Neural progenitor cell (in vitro differentiated cells): ENCODE data around the gene ADAMTS18. TPM values are rescaled to one million over a fixed set of nuclear protein-coding genes. Genes with fewer than 3 reads are reported as not detected.

Experiments
- DNase-seq: peaks from one replicate; pipeline ENCODE4 v3.0.0-alpha.2; 2016; ENCODE audit warnings: low spot score
- H2AFZ ChIP-seq: fragments of 200-600 bp; sonication (generic); replicated peaks from 2 replicates; pipeline ENCODE4 v1.6.1; 2016; ENCODE audit warnings: antibody characterized with exemption
- H3F3A ChIP-seq: fragments of 200-600 bp; sonication (generic); 2 replicates; pipeline ENCODE4 v1.6.1; 2016; ENCODE audit warnings: antibody characterized with exemption, low read depth
- H3K27ac ChIP-seq: fragments of 200-600 bp; sonication (generic); 2 replicates; pipeline ENCODE4 v1.5.1; 2016; ENCODE audit warnings: mild to moderate bottlenecking
- H3K27me3 ChIP-seq: fragments of 200-600 bp; sonication (generic); 2 replicates; pipeline ENCODE4 v1.6.1; 2016; ENCODE audit warnings: mild to moderate bottlenecking, moderate library complexity
- H3K36me3 ChIP-seq: fragments of 200-600 bp; sonication (generic); 2 replicates; pipeline ENCODE4 v1.5.1; 2016
- H3K4me1 ChIP-seq: fragments of 200-600 bp; sonication (generic); 2 replicates; pipeline ENCODE4 v1.6.1; 2016; ENCODE audit warnings: mixed run types
- H3K4me2 ChIP-seq: fragments of 200-600 bp; sonication (generic); 2 replicates; pipeline ENCODE4 v1.6.1; 2016
- H3K4me3 ChIP-seq: fragments of 200-600 bp; sonication (generic); 2 replicates; pipeline ENCODE4 v1.5.1; 2016
- H3K79me2 ChIP-seq: fragments of 200-600 bp; sonication (generic); 2 replicates; pipeline ENCODE4 v1.6.1; 2016; ENCODE audit warnings: low read depth
- H3K9ac ChIP-seq: fragments of 200-600 bp; sonication (generic); 2 replicates; pipeline ENCODE4 v1.6.1; 2016
- H3K9me3 ChIP-seq: fragments of 200-600 bp; sonication (generic); 2 replicates; pipeline ENCODE4 v1.5.1; 2016; ENCODE audit warnings: low read depth
- H4K20me1 ChIP-seq: fragments of 200-600 bp; sonication (generic); 2 replicates; pipeline ENCODE4 v1.6.1; 2016; ENCODE audit warnings: low read depth
- H3K27ac Mint-ChIP-seq: 3 replicates; pipeline ENCODE4 v1.8.0; 2021; ENCODE audit warnings: mixed read lengths
- H3K27me3 Mint-ChIP-seq: 2 replicates; pipeline ENCODE4 v1.8.0; 2022; ENCODE audit warnings: low read depth, mild to moderate bottlenecking, inconsistent platforms, moderate library complexity, mixed read lengths; ENCODE audit not compliant: insufficient read depth
- H3K36me3 Mint-ChIP-seq: 3 replicates; pipeline ENCODE4 v1.8.0; 2021; ENCODE audit warnings: mixed read lengths
- H3K4me1 Mint-ChIP-seq: 3 replicates; pipeline ENCODE4 v1.8.0; 2021; ENCODE audit warnings: mixed read lengths
- H3K4me3 Mint-ChIP-seq: 3 replicates; pipeline ENCODE4 v1.8.0; 2021; ENCODE audit warnings: mild to moderate bottlenecking, moderate library complexity, mixed read lengths
- H3K9me3 Mint-ChIP-seq: 3 replicates; pipeline ENCODE4 v1.8.0; 2020; ENCODE audit warnings: mixed read lengths
- CTCF ChIP-seq: fragments of 200-600 bp; sonication (generic); IDR thresholded peaks from 2 replicates; pipeline ENCODE4 v1.5.1; 2017; ENCODE audit warnings: antibody characterized with exemption, mild to moderate bottlenecking
- EZH2 ChIP-seq: fragments of 200-600 bp; sonication (generic); IDR thresholded peaks from 2 replicates; pipeline ENCODE4 v1.6.1; 2017; ENCODE audit warnings: antibody characterized with exemption, mild to moderate bottlenecking, moderate library complexity
- EZH2phosphoT487 ChIP-seq: fragments of 200-600 bp; sonication (generic); IDR thresholded peaks from 2 replicates; pipeline ENCODE4 v1.6.1; 2017; ENCODE audit warnings: antibody characterized with exemption
- total RNA-seq: library from RNA; depleted of rRNA; stranded (reverse); fragments of >200 nt; gene quantifications from 2 replicates; pipeline ENCODE4 v1.2.3, GENCODE V29; 2015; ENCODE audit warnings: low replicate concordance

The ADAMTS18 gene
- total RNA-seq, 1 donor from 2014 or later, result 1.9 TPM

GRCh38 chr16:77402672-77403071 lies 32.2 kb downstream of the ADAMTS18 start:
- no peaks in the 10 kb centered on the region for H4K20me1 ChIP-seq
- H3K27me3 ChIP-seq, result no peaks in the 10 kb centered on the region
- no peaks in the 10 kb centered on the region for H3K36me3 ChIP-seq
- Mint-ChIP-seq H3K4me3 (no peak overlapping the region), H3K4me1 (peaks cover 8% of the 10 kb centered on the region), H3K36me3 (peaks cover 11% of the 10 kb centered on the region), H3K9me3 (peaks cover 10% of the 10 kb centered on the region), H3K27me3 (peaks cover 5% of the 10 kb centered on the region), H3K27ac (no peak overlapping the region)
- TF ChIP-seq CTCF (no peak), EZH2 (no peak), EZH2phosphoT487 (no peak)
- no peak for DNase-seq
- H3K9ac ChIP-seq, result no peak overlapping the region
- H3K27ac ChIP-seq, result no peak overlapping the region
- peaks cover 7% of the 10 kb centered on the region for H3K4me1 ChIP-seq
- H3K9me3 ChIP-seq, result no peaks in the 10 kb centered on the region
- H3K4me3 ChIP-seq, result no peak overlapping the region
- no peak overlapping the region for H3K4me2 ChIP-seq
- H2AFZ ChIP-seq, result no peak overlapping the region
- H3K79me2 ChIP-seq, result no peaks in the 10 kb centered on the region
- H3F3A ChIP-seq, result no peaks in the 10 kb centered on the region

- Histone ChIP-seq H3K9ac (no peak overlapping the region), H3K27ac (no peak overlapping the region), H3K27me3 (no peaks in the 10 kb centered on the region), H3K36me3 (no peaks in the 10 kb centered on the region), H3K9me3 (no peaks in the 10 kb centered on the region), H4K20me1 (no peaks in the 10 kb centered on the region), H3K4me2 (no peak overlapping the region), H2AFZ (no peak overlapping the region), H3K4me3 (no peak overlapping the region), H3K79me2 (no peaks in the 10 kb centered on the region), H3K4me1 (peaks cover 7% of the 10 kb centered on the region), H3F3A (no peaks in the 10 kb centered on the region)
- peaks cover 11% of the 10 kb centered on the region for H3K36me3 Mint-ChIP-seq
- peaks cover 5% of the 10 kb centered on the region for H3K27me3 Mint-ChIP-seq
- H3K27ac Mint-ChIP-seq, result no peak overlapping the region
- no peak for DNase-seq
- H3K9me3 Mint-ChIP-seq, result peaks cover 7% of the 10 kb centered on the region
- no peak for TF ChIP-seq EZH2phosphoT487
- TF ChIP-seq CTCF, result no peak
- no peak for TF ChIP-seq EZH2
- no peak overlapping the region for H3K4me3 Mint-ChIP-seq
- H3K4me1 Mint-ChIP-seq, result peaks cover 8% of the 10 kb centered on the region
Observed at GRCh38 chr16:77402118-77402517, 32.7 kb downstream of the ADAMTS18 start.

- Histone ChIP-seq H3K27ac (no peak overlapping the region), H3F3A (no peaks in the 10 kb centered on the region), H3K36me3 (no peaks in the 10 kb centered on the region), H3K9me3 (no peaks in the 10 kb centered on the region), H3K27me3 (no peaks in the 10 kb centered on the region), H4K20me1 (no peaks in the 10 kb centered on the region), H2AFZ (no peak overlapping the region), H3K79me2 (no peaks in the 10 kb centered on the region), H3K4me3 (no peak overlapping the region), H3K4me1 (no peaks in the 10 kb centered on the region), H3K4me2 (no peak overlapping the region), H3K9ac (no peak overlapping the region)
- H3K27ac Mint-ChIP-seq, result no peak overlapping the region
- peaks cover 2% of the 10 kb centered on the region for H3K9me3 Mint-ChIP-seq
- no peak overlapping the region for H3K4me3 Mint-ChIP-seq
- DNase-seq, result no peak
- peaks cover 8% of the 10 kb centered on the region for H3K27me3 Mint-ChIP-seq
- H3K36me3 Mint-ChIP-seq, result peaks cover 7% of the 10 kb centered on the region
- TF ChIP-seq CTCF, result no peak
- TF ChIP-seq EZH2, result no peak
- TF ChIP-seq EZH2phosphoT487, result no peak
- peaks cover 6% of the 10 kb centered on the region for H3K4me1 Mint-ChIP-seq
Observed at GRCh38 chr16:77399546-77399945, 35.3 kb downstream of the ADAMTS18 start.
